Astrocyte (in vitro differentiated cells and primary cell): ENCODE results near the gene PKNOX2.

Source experiments
- EZH2 ChIP-seq: IDR thresholded peaks from 2 replicates; pipeline ENCODE4 v1.6.1; 2012; ENCODE audit warnings: mild to moderate bottlenecking, low read length, inconsistent platforms; ENCODE audit not compliant: insufficient read depth
- TF ChIP-seq, protein P1 (sequence below): IDR thresholded peaks from 2 replicates; pipeline ENCODE4 v1.5.1; 2011; ENCODE audit warnings: low read depth, mild to moderate bottlenecking, inconsistent platforms, low read length, moderate library complexity; ENCODE audit not compliant: insufficient read depth

DNA sequence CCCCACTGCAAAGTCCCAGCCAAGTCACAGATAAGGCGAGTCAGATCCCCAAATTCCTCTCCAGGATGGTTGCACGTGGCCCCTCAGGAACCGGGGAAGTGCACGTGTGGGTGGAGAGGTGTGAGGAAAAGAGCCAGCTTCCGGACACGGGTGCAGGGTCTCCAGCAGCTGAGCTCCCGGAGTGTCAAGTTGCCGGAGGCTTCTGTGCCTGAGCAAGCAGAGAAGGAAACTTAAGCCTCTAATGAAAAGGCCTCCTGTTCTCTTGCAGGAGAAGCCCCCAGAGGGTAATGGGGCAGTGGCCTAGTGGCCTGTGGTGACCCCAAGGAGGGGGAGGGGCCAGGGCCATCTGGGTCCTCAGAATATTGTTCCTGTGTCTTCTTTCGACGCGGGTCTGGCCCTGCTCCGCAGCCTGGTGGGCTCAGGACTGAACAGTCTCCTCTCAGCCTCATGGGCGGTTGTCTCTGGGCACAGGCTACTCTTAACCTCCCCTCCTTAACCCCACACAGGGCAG is 183.6 kb downstream of the PKNOX2 start:
- no peak for TF ChIP-seq EZH2
- TF ChIP-seq, protein P1, sequence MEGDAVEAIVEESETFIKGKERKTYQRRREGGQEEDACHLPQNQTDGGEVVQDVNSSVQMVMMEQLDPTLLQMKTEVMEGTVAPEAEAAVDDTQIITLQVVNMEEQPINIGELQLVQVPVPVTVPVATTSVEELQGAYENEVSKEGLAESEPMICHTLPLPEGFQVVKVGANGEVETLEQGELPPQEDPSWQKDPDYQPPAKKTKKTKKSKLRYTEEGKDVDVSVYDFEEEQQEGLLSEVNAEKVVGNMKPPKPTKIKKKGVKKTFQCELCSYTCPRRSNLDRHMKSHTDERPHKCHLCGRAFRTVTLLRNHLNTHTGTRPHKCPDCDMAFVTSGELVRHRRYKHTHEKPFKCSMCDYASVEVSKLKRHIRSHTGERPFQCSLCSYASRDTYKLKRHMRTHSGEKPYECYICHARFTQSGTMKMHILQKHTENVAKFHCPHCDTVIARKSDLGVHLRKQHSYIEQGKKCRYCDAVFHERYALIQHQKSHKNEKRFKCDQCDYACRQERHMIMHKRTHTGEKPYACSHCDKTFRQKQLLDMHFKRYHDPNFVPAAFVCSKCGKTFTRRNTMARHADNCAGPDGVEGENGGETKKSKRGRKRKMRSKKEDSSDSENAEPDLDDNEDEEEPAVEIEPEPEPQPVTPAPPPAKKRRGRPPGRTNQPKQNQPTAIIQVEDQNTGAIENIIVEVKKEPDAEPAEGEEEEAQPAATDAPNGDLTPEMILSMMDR: no peak
